Measurements from ENCODE around the gene INTS7. TPM values are rescaled to one million over a fixed set of nuclear protein-coding genes. Genes with fewer than 3 reads are reported as not detected.
A peak's percentile ranks its signal among the peaks of the same experiment; 100 is the strongest.

The INTS7 gene
- total RNA-seq, 1 donor from 2014 or later, result 20.7 TPM

DNA sequence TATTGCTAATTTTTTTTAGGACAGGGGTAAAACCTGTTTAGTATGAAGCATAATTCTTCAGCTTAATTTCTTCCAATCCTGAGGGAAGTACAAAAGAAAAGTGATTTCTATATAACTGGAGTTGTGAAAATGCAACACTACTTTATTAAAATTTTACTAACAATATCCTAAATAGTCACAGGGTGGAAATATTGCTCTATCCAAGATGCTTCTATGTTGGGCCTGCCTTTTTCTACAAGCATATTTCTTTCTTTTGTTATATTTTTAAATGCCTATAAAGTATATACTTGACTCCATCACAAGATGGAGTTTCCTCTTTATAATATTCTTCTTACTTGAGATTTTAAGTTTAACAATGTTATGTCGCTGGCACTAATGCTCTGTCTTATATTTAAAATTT is 38.1 kb upstream of the INTS7 start:
- no peaks in the 10 kb centered on the region for H4K20me1 ChIP-seq (ENCODE audit: low read depth)
- peaks cover 29% of the 10 kb centered on the region for H3K36me3 Mint-ChIP-seq
- H3K27ac ChIP-seq, result no peak overlapping the region
- no peak overlapping the region for H3K4me3 Mint-ChIP-seq
- no peaks in the 10 kb centered on the region for H3K4me1 ChIP-seq
- no peaks in the 10 kb centered on the region for H3K4me1 Mint-ChIP-seq
- DNase-seq (ENCODE audit: low spot score), result no peak
- H2AFZ ChIP-seq (replicated peaks), result no peak overlapping the region
- no peaks in the 10 kb centered on the region for H3K79me2 ChIP-seq (ENCODE audit: low read depth)
- TF ChIP-seq EZH2phosphoT487 (IDR thresholded peaks at IDR 0.05) (no peak), EZH2 (IDR thresholded peaks at IDR 0.05) (no peak)
- TF ChIP-seq, protein P1, sequence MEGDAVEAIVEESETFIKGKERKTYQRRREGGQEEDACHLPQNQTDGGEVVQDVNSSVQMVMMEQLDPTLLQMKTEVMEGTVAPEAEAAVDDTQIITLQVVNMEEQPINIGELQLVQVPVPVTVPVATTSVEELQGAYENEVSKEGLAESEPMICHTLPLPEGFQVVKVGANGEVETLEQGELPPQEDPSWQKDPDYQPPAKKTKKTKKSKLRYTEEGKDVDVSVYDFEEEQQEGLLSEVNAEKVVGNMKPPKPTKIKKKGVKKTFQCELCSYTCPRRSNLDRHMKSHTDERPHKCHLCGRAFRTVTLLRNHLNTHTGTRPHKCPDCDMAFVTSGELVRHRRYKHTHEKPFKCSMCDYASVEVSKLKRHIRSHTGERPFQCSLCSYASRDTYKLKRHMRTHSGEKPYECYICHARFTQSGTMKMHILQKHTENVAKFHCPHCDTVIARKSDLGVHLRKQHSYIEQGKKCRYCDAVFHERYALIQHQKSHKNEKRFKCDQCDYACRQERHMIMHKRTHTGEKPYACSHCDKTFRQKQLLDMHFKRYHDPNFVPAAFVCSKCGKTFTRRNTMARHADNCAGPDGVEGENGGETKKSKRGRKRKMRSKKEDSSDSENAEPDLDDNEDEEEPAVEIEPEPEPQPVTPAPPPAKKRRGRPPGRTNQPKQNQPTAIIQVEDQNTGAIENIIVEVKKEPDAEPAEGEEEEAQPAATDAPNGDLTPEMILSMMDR (IDR thresholded peaks at IDR 0.05), result no peak
- H3K9ac ChIP-seq, result no peak overlapping the region
- H3K27ac Mint-ChIP-seq, result no peak overlapping the region
- no peak overlapping the region for H3K4me3 ChIP-seq
- no peaks in the 10 kb centered on the region for H3K27me3 ChIP-seq
- peaks cover 22% of the 10 kb centered on the region for H3K36me3 ChIP-seq
- no peak overlapping the region for H3K4me2 ChIP-seq
- H3K27me3 Mint-ChIP-seq (ENCODE audit: insufficient read depth, low read depth), result no peaks in the 10 kb centered on the region
- no peaks in the 10 kb centered on the region for H3K9me3 Mint-ChIP-seq
- H3F3A ChIP-seq (ENCODE audit: low read depth), result no peaks in the 10 kb centered on the region
- H3K9me3 ChIP-seq (ENCODE audit: low read depth), result no peaks in the 10 kb centered on the region

DNA sequence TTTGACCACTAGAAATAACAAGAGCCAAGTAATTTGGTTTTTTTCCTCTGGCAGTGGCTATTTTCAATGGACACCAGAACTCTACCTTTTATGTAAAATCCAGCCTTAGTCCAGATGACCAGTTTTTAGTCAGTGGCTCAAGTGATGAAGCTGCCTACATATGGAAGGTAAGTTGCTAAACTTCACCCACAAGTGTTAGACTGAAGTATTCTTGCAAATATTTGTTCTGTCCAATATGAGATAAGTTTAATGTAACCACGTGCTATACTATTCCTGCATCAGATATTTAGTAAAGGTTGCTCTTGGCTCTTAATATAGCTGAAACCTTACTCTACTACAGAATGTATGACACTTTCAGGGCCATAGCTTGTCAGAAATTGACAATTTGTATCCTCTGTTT is 36.7 kb upstream of the INTS7 start:
- Histone ChIP-seq H4K20me1 (ENCODE audit: low read depth) (no peaks in the 10 kb centered on the region), H3K36me3 (peaks cover 28% of the 10 kb centered on the region)
- peaks cover 28% of the 10 kb centered on the region for H3K36me3 Mint-ChIP-seq

DNA sequence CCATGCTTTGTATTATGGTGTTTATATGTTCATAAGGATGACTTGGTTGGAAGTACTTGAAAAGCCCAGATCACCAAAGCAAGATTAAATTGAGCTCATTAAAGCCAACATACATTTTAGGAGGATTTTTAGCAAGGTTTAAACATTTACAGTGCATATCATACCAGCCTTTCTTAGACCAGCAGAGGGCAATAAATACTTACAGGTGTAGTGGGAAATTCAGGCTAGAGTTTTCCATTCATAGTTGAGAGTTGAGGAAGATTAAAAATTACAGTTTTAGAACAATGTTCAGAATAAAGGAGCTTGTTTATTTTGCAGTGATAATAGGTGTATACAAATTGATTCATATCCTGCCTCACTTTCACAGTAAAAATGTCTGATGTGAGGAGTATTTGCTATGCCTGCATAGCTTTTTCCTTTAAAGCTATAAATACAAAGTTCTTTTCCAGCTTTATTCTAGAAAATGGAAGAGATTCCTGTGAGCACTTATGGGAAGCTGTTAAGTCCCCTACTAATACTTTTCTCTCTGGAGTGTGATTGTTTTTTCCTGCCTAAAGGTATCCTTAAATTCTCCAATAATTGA is 35.5 kb upstream of the INTS7 start:
- H3K36me3 ChIP-seq, result peaks cover 28% of the 10 kb centered on the region
- H3K27ac Mint-ChIP-seq, result no peak overlapping the region
- DNase-seq (ENCODE audit: low spot score), result peak; percentile 43
- no peak overlapping the region for H3K4me3 Mint-ChIP-seq
- no peaks in the 10 kb centered on the region for H3K79me2 ChIP-seq (ENCODE audit: low read depth)
- H3K27me3 Mint-ChIP-seq (ENCODE audit: insufficient read depth, low read depth), result no peaks in the 10 kb centered on the region
- no peaks in the 10 kb centered on the region for H3K9me3 ChIP-seq (ENCODE audit: low read depth)
- H3K27ac ChIP-seq, result no peak overlapping the region
- H4K20me1 ChIP-seq (ENCODE audit: low read depth), result no peaks in the 10 kb centered on the region
- TF ChIP-seq EZH2 (IDR thresholded peaks at IDR 0.05) (no peak), EZH2phosphoT487 (IDR thresholded peaks at IDR 0.05) (no peak)
- TF ChIP-seq, protein P1 (IDR thresholded peaks at IDR 0.05), result peak; percentile 59
- no peaks in the 10 kb centered on the region for H3K27me3 ChIP-seq
- no peaks in the 10 kb centered on the region for H3K4me1 ChIP-seq
- no peak overlapping the region for H3K4me2 ChIP-seq
- H3K9me3 Mint-ChIP-seq, result no peaks in the 10 kb centered on the region
- H3K36me3 Mint-ChIP-seq, result peaks cover 27% of the 10 kb centered on the region
- no peaks in the 10 kb centered on the region for H3K4me1 Mint-ChIP-seq
- H3K4me3 ChIP-seq, result no peak overlapping the region
- H3K9ac ChIP-seq, result no peak overlapping the region
- no peaks in the 10 kb centered on the region for H3F3A ChIP-seq (ENCODE audit: low read depth)
- H2AFZ ChIP-seq (replicated peaks), result no peak overlapping the region

More for the DNA sequence above, 36.7 kb upstream of the INTS7 start:
- Mint-ChIP-seq H3K4me3 (no peak overlapping the region), H3K9me3 (no peaks in the 10 kb centered on the region), H3K27me3 (ENCODE audit: insufficient read depth, low read depth) (no peaks in the 10 kb centered on the region), H3K4me1 (no peaks in the 10 kb centered on the region), H3K27ac (no peak overlapping the region)
- Histone ChIP-seq H3K9ac (no peak overlapping the region), H3F3A (ENCODE audit: low read depth) (no peaks in the 10 kb centered on the region), H3K4me3 (no peak overlapping the region), H2AFZ (replicated peaks) (no peak overlapping the region), H3K4me1 (no peaks in the 10 kb centered on the region), H3K9me3 (ENCODE audit: low read depth) (no peaks in the 10 kb centered on the region), H3K27me3 (no peaks in the 10 kb centered on the region), H3K79me2 (ENCODE audit: low read depth) (no peaks in the 10 kb centered on the region), H3K27ac (no peak overlapping the region), H3K4me2 (no peak overlapping the region)
- DNase-seq (ENCODE audit: low spot score), result no peak
- TF ChIP-seq, protein P1 (IDR thresholded peaks at IDR 0.05), result no peak
- TF ChIP-seq EZH2phosphoT487 (IDR thresholded peaks at IDR 0.05) (no peak), EZH2 (IDR thresholded peaks at IDR 0.05) (no peak)

All from neural progenitor cell (in vitro differentiated cells).